MM.1S (cell line): Measurements from ENCODE around the gene CDRT4.

Experiments used
- EZH2 ChIP-seq: fragments of 300-600 bp; sonication (generic); optimal IDR thresholded peaks from 2 replicates; pipeline ENCODE3; 2017; ENCODE audit warnings: low read depth, mild to moderate bottlenecking, antibody characterized with exemption, low read length, mixed read lengths
- EZH2phosphoT487 ChIP-seq: fragments of 300-600 bp; sonication (generic); IDR thresholded peaks from 2 replicates; pipeline ENCODE4 v1.6.1; 2018; ENCODE audit warnings: antibody characterized with exemption, low read length
- TF ChIP-seq, protein P1 (sequence below): fragments of 300-600 bp; sonication (generic); IDR thresholded peaks from 2 replicates; pipeline ENCODE4 v1.5.1; 2016; ENCODE audit warnings: antibody characterized with exemption, low read length, mixed read lengths

DNA sequence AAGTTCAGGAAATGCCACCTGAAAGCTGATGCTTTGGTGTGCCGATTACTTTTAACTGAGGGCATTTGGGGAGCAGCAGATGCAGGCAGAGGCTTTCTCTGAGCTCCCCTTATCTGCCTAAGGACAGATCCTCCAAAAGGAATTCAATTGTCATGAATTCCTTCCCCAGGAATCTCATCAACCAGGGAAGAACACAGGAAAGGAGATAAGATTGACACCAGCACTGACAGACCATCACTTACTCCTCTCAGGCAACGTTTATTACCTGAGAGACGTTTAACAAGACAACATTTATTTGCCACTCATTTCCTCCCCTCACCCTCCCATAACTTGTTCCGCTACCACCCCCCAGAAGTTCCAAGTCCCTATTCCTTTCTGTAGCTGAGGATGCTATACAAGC lies 17.6 kb upstream of the CDRT4 start:
- TF ChIP-seq, protein P1, sequence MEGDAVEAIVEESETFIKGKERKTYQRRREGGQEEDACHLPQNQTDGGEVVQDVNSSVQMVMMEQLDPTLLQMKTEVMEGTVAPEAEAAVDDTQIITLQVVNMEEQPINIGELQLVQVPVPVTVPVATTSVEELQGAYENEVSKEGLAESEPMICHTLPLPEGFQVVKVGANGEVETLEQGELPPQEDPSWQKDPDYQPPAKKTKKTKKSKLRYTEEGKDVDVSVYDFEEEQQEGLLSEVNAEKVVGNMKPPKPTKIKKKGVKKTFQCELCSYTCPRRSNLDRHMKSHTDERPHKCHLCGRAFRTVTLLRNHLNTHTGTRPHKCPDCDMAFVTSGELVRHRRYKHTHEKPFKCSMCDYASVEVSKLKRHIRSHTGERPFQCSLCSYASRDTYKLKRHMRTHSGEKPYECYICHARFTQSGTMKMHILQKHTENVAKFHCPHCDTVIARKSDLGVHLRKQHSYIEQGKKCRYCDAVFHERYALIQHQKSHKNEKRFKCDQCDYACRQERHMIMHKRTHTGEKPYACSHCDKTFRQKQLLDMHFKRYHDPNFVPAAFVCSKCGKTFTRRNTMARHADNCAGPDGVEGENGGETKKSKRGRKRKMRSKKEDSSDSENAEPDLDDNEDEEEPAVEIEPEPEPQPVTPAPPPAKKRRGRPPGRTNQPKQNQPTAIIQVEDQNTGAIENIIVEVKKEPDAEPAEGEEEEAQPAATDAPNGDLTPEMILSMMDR, result no peak
- TF ChIP-seq EZH2phosphoT487, result no peak
- no peak for TF ChIP-seq EZH2
